GM10248 (cell line): ENCODE measurements around the gene NLE1.
"Not testable (repeated sequence)": the region's sequence is repeated elsewhere in the genome, so short reads cannot be mapped to it uniquely, and the experiment has no call there.

Experiments used
- CTCF ChIA-PET: fragments of 300-600 bp; sonication (Branson Sonifier 250); formaldehyde crosslinking; extraction: SDS; loops from one replicate; lab custom pipeline; 2021; ENCODE audit warnings: antibody characterized with exemption; lab: Yijun Ruan, JAX
- POLR2A ChIA-PET: fragments of 350-650 bp; sonication (Branson Sonifier 250); formaldehyde crosslinking; extraction: SDS; loops from one replicate; lab custom pipeline; 2020; ENCODE audit warnings: antibody characterized with exemption; lab: Yijun Ruan, JAX
- DNase-seq: peaks from one replicate; pipeline ENCODE4 v3.0.0; 2012; ENCODE audit errors: extremely low spot score
- TF ChIP-seq, protein P1 (sequence below): IDR thresholded peaks from 2 replicates; pipeline ENCODE4 v1.5.1; 2012; ENCODE audit warnings: mild to moderate bottlenecking, low read depth; ENCODE audit errors: extremely low read depth, missing control alignments, control extremely low read depth

The NLE1 gene

GRCh38 chr17:35155246-35155645 lies 13.1 kb upstream of the NLE1 start:
- ChIA-PET POLR2A (no interaction called here), CTCF (no interaction called here)
- TF ChIP-seq, protein P1, sequence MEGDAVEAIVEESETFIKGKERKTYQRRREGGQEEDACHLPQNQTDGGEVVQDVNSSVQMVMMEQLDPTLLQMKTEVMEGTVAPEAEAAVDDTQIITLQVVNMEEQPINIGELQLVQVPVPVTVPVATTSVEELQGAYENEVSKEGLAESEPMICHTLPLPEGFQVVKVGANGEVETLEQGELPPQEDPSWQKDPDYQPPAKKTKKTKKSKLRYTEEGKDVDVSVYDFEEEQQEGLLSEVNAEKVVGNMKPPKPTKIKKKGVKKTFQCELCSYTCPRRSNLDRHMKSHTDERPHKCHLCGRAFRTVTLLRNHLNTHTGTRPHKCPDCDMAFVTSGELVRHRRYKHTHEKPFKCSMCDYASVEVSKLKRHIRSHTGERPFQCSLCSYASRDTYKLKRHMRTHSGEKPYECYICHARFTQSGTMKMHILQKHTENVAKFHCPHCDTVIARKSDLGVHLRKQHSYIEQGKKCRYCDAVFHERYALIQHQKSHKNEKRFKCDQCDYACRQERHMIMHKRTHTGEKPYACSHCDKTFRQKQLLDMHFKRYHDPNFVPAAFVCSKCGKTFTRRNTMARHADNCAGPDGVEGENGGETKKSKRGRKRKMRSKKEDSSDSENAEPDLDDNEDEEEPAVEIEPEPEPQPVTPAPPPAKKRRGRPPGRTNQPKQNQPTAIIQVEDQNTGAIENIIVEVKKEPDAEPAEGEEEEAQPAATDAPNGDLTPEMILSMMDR, result no peak
- DNase-seq, result no peak

- ChIA-PET POLR2A (no interaction called here), CTCF (interaction anchor here (1.0 kb wide), 1 partner anchor 11 kb away, joined by 3 read pairs; no protein-coding TSS in a partner anchor)
- TF ChIP-seq, protein P1, result no peak
- no peak for DNase-seq
Observed at GRCh38 chr17:35154196-35155165, 12.4 kb upstream of the NLE1 start.

DNA sequence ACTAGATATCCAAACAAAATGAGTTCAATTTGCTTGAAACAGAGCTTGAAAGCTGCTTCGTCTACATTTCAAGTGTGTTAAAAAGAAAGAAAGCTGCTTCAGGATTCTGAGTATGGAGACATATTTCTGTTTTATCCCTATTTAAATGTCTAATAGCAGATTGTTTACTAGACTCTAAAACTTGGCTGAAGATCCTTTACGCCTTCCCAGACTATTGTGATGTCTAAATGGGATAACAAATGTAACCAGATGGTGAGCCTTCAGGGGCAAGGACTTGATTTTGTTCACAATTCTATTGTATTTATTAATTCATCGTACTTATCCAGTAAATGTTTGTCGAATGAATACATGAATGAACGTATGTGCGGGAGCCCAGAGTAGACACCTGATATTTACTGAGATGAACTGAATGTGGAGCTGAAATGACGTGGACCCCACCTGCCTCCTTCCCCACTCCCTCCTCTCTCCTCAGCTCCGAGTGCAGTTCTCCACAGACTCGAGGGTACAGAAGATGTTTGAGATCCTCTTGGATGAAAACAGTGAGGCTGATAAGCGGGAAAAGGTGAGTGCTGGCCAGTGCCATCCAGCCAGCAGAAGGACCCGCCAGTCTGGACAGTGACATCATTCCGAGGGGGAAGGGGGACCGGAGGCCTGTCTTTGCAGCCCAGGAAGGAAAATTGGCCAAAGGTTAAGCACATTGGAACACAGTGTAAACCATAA lies 10.5 kb upstream of the NLE1 start:
- no peak for DNase-seq
- TF ChIP-seq, protein P1, result no peak
- ChIA-PET POLR2A (no interaction called here), CTCF (interaction anchor here (1.2 kb wide), 1 partner anchor 11 kb away, joined by 3 read pairs; no protein-coding TSS in a partner anchor)

GRCh38 chr17:35151080-35151479 lies 9.0 kb upstream of the NLE1 start:
- CTCF ChIA-PET, DNase-seq, POLR2A ChIA-PET: not testable (repeated sequence)

GRCh38 chr17:35149941-35150340 lies 7.8 kb upstream of the NLE1 start:
- ChIA-PET POLR2A (no interaction called here), CTCF (interaction anchor here (0.8 to 1.7 kb wide), 2 partner anchors 31 to 36 kb away, joined by 3 read pairs; no protein-coding TSS in a partner anchor)
- TF ChIP-seq, protein P1, result no peak
- no peak for DNase-seq

DNA sequence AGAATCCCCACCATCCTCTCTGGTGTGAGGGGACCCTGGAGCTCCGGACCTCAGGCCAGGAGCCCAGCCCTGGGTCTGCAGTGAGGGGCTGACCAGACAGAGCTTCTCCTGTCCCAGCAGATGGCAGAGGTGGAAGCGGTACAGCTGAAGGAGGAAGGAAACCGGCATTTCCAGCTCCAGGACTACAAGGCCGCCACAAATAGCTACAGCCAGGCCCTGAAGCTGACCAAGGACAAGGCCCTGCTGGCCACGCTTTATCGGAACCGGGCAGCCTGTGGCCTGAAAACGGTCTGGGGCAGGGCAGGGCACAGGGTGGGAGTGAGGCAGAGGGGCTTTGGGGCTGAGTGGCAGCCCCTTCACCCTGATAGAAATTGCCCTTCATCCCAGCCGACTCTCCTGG lies 6.0 kb upstream of the NLE1 start:
- DNase-seq, result no peak
- ChIA-PET POLR2A (no interaction called here), CTCF (interaction anchor here (1.1 kb wide), 1 partner anchor 385 kb away, joined by 3 read pairs; no protein-coding TSS in a partner anchor)
- TF ChIP-seq, protein P1, result no peak

DNA sequence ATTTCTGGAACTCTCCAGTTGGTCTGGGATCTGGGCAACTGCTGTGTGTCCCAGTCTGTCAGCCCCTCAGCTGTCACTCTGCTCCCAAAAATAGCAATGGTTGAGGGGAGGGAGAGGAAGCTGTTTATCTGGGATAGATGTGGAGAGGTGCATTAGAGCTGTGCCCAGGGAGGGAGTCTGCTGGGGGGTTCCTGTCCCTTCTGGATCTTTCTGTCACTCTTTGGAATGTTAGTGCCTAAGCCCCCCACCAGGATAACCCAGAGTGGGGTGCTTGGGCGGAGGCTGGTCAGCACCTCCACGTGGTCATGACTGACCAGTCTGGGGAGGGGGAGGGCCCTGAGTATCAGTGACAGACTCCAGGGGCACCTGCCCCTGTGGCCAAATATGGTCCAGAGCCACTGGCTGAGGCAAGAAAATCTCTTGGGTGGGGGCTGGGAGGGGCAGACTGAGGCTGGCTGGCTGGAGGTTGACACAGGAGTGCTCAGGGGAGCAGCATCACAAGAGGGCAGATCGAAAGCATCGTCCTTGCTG lies 5.3 kb upstream of the NLE1 start, which contains the start of gene UNC45B:
Gene UNC45B (plus strand): TSS at position 443 of the 531 bp plus-strand sequence. CDS start 447 bp downstream, outside the sequence.
- ChIA-PET CTCF (no interaction called here), POLR2A (no interaction called here)
- no peak for DNase-seq
- TF ChIP-seq, protein P1, result no peak
